ENCODE measurements around the gene SLX4IP.

SLX4IP gene

DNA sequence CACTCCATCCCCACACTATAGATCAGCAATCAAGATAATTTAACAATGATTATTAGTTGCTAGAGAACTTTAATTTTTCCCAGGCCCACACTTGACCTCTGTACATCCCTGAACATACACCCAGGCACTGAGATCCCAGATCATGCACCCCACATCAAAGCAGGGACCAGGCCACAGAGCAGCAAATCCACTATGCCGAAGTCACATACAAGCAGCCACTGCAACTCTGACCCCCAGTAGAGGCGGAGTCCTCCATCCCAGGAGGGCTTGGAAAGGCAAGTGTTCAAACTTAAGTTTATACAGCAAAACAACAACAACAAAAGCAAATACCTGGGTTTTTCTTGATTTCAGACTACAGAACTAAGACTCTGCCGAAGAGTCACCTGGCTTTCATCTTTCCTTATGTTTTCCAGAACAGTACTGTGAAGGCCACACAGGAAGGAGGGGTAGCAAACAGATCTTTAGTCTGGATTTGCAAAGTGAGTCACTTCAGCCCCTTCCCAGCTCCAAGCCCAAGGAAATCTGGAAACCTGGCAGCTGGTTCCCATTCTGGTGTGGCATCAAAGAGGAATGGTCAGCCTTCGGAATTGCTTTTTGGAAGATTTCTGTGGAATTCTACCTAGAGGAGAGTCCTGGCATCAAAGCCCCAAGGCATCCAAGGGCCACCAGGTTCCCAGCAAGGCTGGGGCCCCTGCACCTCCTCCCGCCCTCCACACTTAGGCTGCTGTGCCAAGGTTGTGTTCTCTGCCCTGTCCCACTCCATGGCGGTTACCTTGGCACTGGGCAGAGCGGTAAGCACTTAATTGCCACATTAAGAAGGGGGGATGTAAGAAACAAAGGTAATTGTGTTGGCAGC is 231.3 kb downstream of the SLX4IP start:
- DNase-seq (ENCODE audit: low spot score) = no peak

- peak; percentile 60 for DNase-seq (ENCODE audit: low spot score)
Observed at GRCh38 chr20:10667077-10667401, 231.9 kb downstream of the SLX4IP start.

GRCh38 chr20:10667560-10668167 is 232.6 kb downstream of the SLX4IP start:
- DNase-seq (ENCODE audit: low spot score) = no peak

DNA sequence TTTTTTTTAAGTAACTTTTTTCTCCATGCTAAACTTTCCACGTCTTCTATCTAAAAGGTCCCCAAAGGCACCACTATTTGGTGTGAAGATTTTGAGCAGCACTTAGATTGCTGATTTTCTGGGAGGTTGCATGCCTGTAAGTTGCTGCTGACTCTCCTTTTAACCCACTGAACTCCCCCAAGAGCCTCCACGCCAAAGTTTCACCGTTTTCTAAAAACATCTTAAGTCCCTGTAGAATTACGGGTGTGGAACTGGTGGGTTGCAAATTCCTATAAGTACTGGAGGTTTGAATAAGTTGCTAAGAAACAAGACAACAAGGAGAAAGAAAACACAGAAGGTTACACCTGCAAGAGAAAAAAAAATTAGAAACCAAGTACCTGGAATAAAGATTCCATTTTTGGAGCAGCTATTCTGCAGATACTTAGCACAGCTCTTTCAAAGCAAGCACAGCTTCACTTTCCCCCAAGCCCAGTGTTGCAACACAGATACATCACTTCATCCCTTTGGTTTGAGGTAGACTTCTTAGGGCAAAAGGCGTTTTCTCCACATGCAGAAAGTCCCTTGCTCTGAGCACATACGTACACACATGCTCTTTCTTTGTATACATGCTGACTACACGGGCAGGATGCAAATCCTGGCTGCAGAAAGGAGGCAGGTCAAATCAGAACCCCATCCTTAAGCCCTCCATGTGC is 233.7 kb downstream of the SLX4IP start:
- no peak for DNase-seq (ENCODE audit: low spot score)

DNA sequence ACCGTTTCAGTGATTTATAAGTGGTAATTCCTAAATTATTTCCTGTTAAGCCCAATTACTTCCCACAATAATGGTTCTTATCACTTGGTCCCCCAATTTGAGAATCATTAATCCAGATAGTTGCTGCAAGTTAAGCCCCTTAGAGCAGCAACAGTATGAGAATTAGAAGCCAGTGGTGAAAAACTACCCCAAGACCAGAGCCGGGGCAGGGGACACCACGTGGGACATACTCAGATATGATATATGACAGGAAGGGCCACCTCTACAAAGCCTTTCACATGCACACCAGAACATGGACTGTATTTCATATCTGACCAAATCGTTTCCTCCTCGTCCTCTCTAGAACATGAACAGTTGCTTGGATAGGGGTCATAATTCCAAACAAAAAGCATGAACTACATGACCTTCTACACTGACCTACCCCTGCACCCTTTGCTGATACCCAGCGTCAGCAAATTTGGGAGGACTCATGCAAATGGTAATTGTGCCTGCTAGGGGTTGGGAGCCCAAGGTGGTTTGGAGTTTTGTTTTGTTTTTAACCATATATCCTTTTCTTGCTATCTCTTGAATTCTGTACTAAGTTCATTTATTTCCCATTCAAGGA is 234.8 kb downstream of the SLX4IP start:
- DNase-seq (ENCODE audit: low spot score) = no peak

GRCh38 chr20:10670501-10671220 is 235.6 kb downstream of the SLX4IP start:
- DNase-seq (ENCODE audit: low spot score) = no peak

GRCh38 chr20:10671221-10671918 is 236.3 kb downstream of the SLX4IP start:
- DNase-seq (ENCODE audit: low spot score) = peak; percentile 85

DNA sequence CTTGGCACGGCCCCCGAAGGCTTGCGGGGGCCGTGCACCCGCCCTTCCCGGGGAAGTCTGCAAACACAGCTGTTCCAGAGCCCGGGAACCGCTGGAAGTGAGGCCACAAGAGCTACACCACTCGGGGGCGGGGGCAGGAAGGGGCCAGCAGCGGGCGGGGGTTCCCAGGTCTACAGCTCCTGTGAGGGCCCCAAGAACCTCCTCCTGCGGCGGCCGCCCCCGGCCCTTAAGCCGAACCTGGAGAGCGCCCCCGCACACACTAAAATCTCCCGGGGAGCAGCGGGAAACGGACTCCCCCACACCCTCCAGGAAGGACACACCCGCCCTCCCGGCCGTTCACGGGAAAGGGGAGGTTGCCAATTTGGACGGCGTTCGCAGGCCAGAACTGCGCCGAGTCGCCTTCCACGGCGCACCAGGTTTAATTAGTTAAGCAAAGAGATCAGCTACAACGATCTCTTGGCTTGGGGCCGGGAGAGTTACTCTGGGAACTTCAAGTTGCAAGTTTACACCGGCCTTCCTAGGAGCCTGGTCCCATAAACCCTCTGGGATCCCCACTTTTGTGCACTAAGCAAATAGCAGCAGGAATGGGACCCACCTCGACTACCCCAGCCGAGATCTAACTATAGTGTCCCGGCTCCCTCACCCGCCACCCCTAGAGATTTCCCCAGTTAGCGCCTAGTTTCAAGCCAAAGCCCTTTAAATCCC is 237.0 kb downstream of the SLX4IP start:
- DNase-seq (ENCODE audit: low spot score) = no peak

GRCh38 chr20:10672624-10673127 is 237.6 kb downstream of the SLX4IP start:
- DNase-seq (ENCODE audit: low spot score) = peak; percentile 52

DNA sequence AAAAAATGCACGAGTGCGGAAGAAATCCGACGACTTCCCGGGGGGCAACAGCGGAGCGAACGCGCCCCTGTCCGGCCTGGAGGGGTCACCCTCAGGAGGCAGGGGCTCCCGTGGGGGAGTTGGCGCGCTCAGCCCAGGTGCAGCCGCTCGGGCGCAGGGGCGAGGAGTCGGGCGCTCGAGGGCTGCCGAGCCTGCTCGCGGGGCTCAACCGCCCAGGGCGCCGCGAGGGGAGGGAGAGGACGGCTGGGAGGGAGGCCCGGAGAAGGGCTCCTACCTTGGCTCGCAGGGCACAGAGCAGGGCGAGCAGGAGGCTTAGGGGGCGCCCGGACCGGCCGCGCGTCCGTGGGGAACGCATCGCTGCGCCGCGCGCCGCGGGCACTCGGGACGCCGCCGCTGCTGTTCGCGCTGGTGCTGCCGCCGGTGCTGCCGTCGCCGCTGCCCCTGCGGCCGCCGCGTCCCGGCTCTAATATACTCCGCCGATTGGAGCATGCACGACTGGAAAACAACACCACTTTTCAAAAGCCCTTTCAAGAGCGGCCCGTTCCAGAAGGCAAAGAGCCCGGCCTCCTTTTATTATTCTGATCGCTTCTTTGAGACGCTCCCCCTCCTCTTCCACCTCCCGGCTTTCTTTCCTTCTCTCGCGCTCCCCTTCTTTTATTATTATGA is 238.2 kb downstream of the SLX4IP start:
- peak; percentile 35 for DNase-seq (ENCODE audit: low spot score)

- DNase-seq (ENCODE audit: low spot score) = peak; percentile 96
Observed at GRCh38 chr20:10673842-10674683, 239.0 kb downstream of the SLX4IP start, which contains the start of gene JAG1. TSS of gene JAG1 (minus strand) at chr20:10673999. CDS start at chr20:10673530, 469 bp downstream.

GRCh38 chr20:10674684-10675449 is 239.8 kb downstream of the SLX4IP start:
- DNase-seq (ENCODE audit: low spot score) = peak; percentile 75

GRCh38 chr20:10675450-10675848 is 240.3 kb downstream of the SLX4IP start:
- DNase-seq (ENCODE audit: low spot score) = no peak

DNA sequence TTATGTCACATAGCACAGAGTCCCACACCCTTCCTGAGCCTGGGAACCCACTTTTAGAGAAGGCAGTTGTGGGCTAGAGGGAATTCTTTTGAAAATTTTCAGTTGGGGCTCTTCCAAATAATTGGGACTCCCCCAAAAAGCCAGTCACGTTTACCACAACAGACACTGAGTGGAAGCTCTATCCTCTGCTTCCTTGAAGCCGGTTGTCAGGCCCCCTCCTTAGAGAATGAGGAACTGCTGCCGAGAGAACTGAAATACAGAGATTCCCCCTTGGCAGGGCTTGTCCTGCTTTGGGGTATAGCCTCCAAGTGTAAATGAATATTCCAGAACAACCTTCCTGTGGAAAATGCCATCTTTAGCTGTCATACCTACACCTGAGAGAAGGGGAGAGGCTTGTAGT is 241.4 kb downstream of the SLX4IP start:
- no peak for DNase-seq (ENCODE audit: low spot score)

All from Ammon's horn (tissue), 1 donor.